H1 (cell line): ENCODE measurements around the gene ADGB. TPM values are rescaled to one million over a fixed set of nuclear protein-coding genes. Genes with fewer than 3 reads are reported as not detected.
A peak's percentile ranks its signal among the peaks of the same experiment; 100 is the strongest.

ENCODE experiments used
- CTCF ChIA-PET: fragments of 300-600 bp; sonication (Branson Sonifier 250); formaldehyde crosslinking; loops from one replicate; lab custom pipeline; 2021; ENCODE audit not compliant: partially characterized antibody; lab: Charles Lee
- POLR2A ChIA-PET: fragments of 300-600 bp; sonication (Branson Sonifier 250); formaldehyde crosslinking; loops from one replicate; lab custom pipeline; 2021; ENCODE audit warnings: inconsistent platforms; ENCODE audit not compliant: partially characterized antibody; lab: Charles Lee
- DNase-seq, 2 experiments: peaks; one replicate each; pipeline versions ENCODE4 v3.0.0 to v3.0.0-alpha.2; 2010 to 2022; ENCODE audit warnings: low spot score in 2 of 2, low read depth in 1 of 2, mixed read lengths in 1 of 2
- FAIRE-seq: peaks from 2 replicates; lab custom pipeline; 2011; peaks lifted over from hg19 to GRCh38; lab: Jason Lieb, UNC
- H2AFZ ChIP-seq: 2 replicates; pipeline ENCODE4 v1.8.1; 2012; ENCODE audit warnings: low read length, inconsistent platforms
- H2AK5ac ChIP-seq: 2 replicates; pipeline ENCODE4 v1.6.1; 2013; ENCODE audit warnings: low read depth, low read length
- H2BK120ac ChIP-seq: replicated peaks from 2 replicates; pipeline ENCODE3; 2013; ENCODE audit warnings: low read depth, low read length, inconsistent platforms
- H2BK12ac ChIP-seq: 2 replicates; pipeline ENCODE4 v1.6.1; 2013; ENCODE audit warnings: low read depth, low read length
- H2BK15ac ChIP-seq: 2 replicates; pipeline ENCODE4 v1.6.1; 2013; ENCODE audit warnings: low read length
- H2BK20ac ChIP-seq: 2 replicates; pipeline ENCODE4 v1.6.1; 2013; ENCODE audit warnings: low read length
- H2BK5ac ChIP-seq: 2 replicates; pipeline ENCODE4 v1.6.1; 2013; ENCODE audit warnings: low read depth, low read length
- H3K14ac ChIP-seq: 2 replicates; pipeline ENCODE4 v1.6.1; 2013; ENCODE audit warnings: inconsistent platforms; ENCODE audit not compliant: insufficient read length
- H3K18ac ChIP-seq: 2 replicates; pipeline ENCODE4 v1.6.1; 2013; ENCODE audit warnings: low read length; ENCODE audit errors: extremely low read depth
- H3K23ac ChIP-seq: 2 replicates; pipeline ENCODE4 v1.6.1; 2013; ENCODE audit warnings: inconsistent platforms; ENCODE audit not compliant: insufficient read length
- H3K23me2 ChIP-seq: 2 replicates; pipeline ENCODE4 v1.6.1; 2013; ENCODE audit warnings: low read depth, low read length
- H3K27ac ChIP-seq: 2 replicates; pipeline ENCODE4 v1.6.1; 2011; ENCODE audit warnings: low read depth, low read length, inconsistent platforms
- H3K27me3 ChIP-seq, 4 experiments: replicated peaks in 1 of 4; 1 replicate in 1 of 4; 2 replicates in 3 of 4; pipeline versions ENCODE4 v1.6.1 to v1.8.1; 2011 to 2013; ENCODE audit warnings: low read length in 3 of 4, mild to moderate bottlenecking in 3 of 4, inconsistent platforms in 2 of 4, mixed read lengths in 2 of 4, moderate library complexity in 1 of 4; ENCODE audit not compliant: control insufficient read depth in 3 of 4, insufficient read depth in 3 of 4; ENCODE audit errors: extremely low read depth in 1 of 4
- H3K36me3 ChIP-seq, 4 experiments: 2 replicates each; pipeline versions ENCODE4 v1.6.1 to v1.8.1; 2011 to 2013; ENCODE audit warnings: mild to moderate bottlenecking in 4 of 4, low read length in 3 of 4, moderate library complexity in 2 of 4, control low read depth in 1 of 4, inconsistent platforms in 1 of 4; ENCODE audit not compliant: insufficient read depth in 4 of 4, control insufficient read depth in 2 of 4
- H3K4ac ChIP-seq: replicated peaks from 2 replicates; pipeline ENCODE3; 2013; ENCODE audit warnings: low read length, low read depth, mixed read lengths, inconsistent platforms; ENCODE audit not compliant: insufficient read length
- H3K4me1 ChIP-seq, 4 experiments: replicated peaks in 1 of 4; 1 replicate in 1 of 4; 2 replicates in 3 of 4; pipeline versions ENCODE4 v1.6.1 to v1.8.1; 2011 to 2013; ENCODE audit warnings: low read length in 3 of 4, inconsistent platforms in 2 of 4, mixed read lengths in 1 of 4; ENCODE audit not compliant: insufficient read depth in 4 of 4, control insufficient read depth in 3 of 4
- H3K4me2 ChIP-seq, 2 experiments: 2 replicates each; pipeline versions ENCODE4 v1.6.1 to v1.8.1; 2011 to 2013; ENCODE audit warnings: low read depth in 2 of 2, low read length in 2 of 2, control low read depth in 1 of 2, inconsistent platforms in 1 of 2, mild to moderate bottlenecking in 1 of 2; ENCODE audit not compliant: insufficient read depth in 1 of 2
- H3K4me3 ChIP-seq, 4 experiments: fragments of 200-600, 300-600 bp in 1 of 4; sonication (generic), shearing (Covaris generic), sonication (Bioruptor Twin) in 1 of 4; 2 replicates each; pipeline versions ENCODE4 v1.5.1 to v1.8.1; 2011 to 2016; ENCODE audit warnings: low read length in 4 of 4, low read depth in 3 of 4, control low read depth in 2 of 4, inconsistent platforms in 2 of 4, mild to moderate bottlenecking in 2 of 4, mixed read lengths in 1 of 4, moderate library complexity in 1 of 4; ENCODE audit not compliant: insufficient read depth in 2 of 4; ENCODE audit errors: extremely low read depth in 1 of 4
- H3K56ac ChIP-seq: replicated peaks from 2 replicates; pipeline ENCODE3; 2013; ENCODE audit warnings: low read depth, mild to moderate bottlenecking, mixed read lengths, low read length, inconsistent platforms; ENCODE audit not compliant: insufficient read length
- H3K79me1 ChIP-seq: 2 replicates; pipeline ENCODE4 v1.6.1; 2013; ENCODE audit warnings: low read depth, low read length, control low read depth
- H3K79me2 ChIP-seq, 2 experiments: 2 replicates each; pipeline versions ENCODE4 v1.6.1 to v1.8.1; 2012 to 2013; ENCODE audit warnings: low read length in 2 of 2, mild to moderate bottlenecking in 2 of 2, inconsistent platforms in 1 of 2; ENCODE audit not compliant: insufficient read depth in 2 of 2, control insufficient read depth in 1 of 2
- H3K9ac ChIP-seq, 4 experiments: replicated peaks in 1 of 4; 1 replicate in 1 of 4; 2 replicates in 3 of 4; pipeline versions ENCODE4 v1.6.1 to v1.8.1; 2011 to 2013; ENCODE audit warnings: low read depth in 3 of 4, low read length in 3 of 4, control low read depth in 2 of 4, mild to moderate bottlenecking in 2 of 4, moderate library complexity in 2 of 4, inconsistent platforms in 1 of 4; ENCODE audit errors: extremely low read depth in 1 of 4
- H3K9me3 ChIP-seq, 2 experiments: 2 replicates each; pipeline versions ENCODE4 v1.6.1 to v1.8.1; 2012 to 2013; ENCODE audit warnings: mild to moderate bottlenecking in 2 of 2, moderate library complexity in 2 of 2, control low read depth in 1 of 2, inconsistent platforms in 1 of 2, low read depth in 1 of 2, low read length in 1 of 2, mixed read lengths in 1 of 2; ENCODE audit not compliant: insufficient read depth in 2 of 2
- H4K20me1 ChIP-seq, 2 experiments: replicated peaks in 1 of 2; 2 replicates each; pipeline versions ENCODE3 to v1.8.1; 2011 to 2013; ENCODE audit warnings: inconsistent platforms in 2 of 2, low read length in 2 of 2, mild to moderate bottlenecking in 1 of 2; ENCODE audit not compliant: insufficient read depth in 2 of 2, control insufficient read depth in 1 of 2
- H4K5ac ChIP-seq: 2 replicates; pipeline ENCODE4 v1.6.1; 2013; ENCODE audit warnings: low read length, low read depth, mixed read lengths, inconsistent platforms; ENCODE audit not compliant: insufficient read length
- H4K8ac ChIP-seq: 2 replicates; pipeline ENCODE4 v1.8.0; 2013; ENCODE audit warnings: mild to moderate bottlenecking, moderate library complexity, low read length, inconsistent platforms; ENCODE audit not compliant: insufficient read depth; ENCODE audit errors: extremely low read depth
- H4K91ac ChIP-seq: replicated peaks from 2 replicates; pipeline ENCODE3; 2013; ENCODE audit warnings: low read length, mixed read lengths, inconsistent platforms; ENCODE audit not compliant: insufficient read length
- BACH1 ChIP-seq: IDR thresholded peaks from 2 replicates; pipeline ENCODE4 v1.6.1; 2012; ENCODE audit warnings: low read length, improper control_type of control experiment
- SP4 ChIP-seq: IDR thresholded peaks from 2 replicates; pipeline ENCODE4 v1.6.1; 2012; ENCODE audit warnings: low read length, inconsistent platforms
- WGBS, 2 experiments: shearing (Covaris generic) in 1 of 2; methylation state at CpG; one replicate each; pipeline versions ENCODE4 v1.1.6 to v1.1.7; 2013 to 2015; ENCODE audit warnings: low lambda C conversion rate in 2 of 2, mixed read lengths in 2 of 2, inconsistent platforms in 1 of 2, low coverage in 1 of 2, missing lambda C conversion rate in 1 of 2; ENCODE audit not compliant: insufficient replicate concordance in 2 of 2, insufficient coverage in 1 of 2, insufficient read length in 1 of 2; ENCODE audit errors: extremely low coverage in 1 of 2, missing lambda C conversion rate in 1 of 2; 5-methylcytosine and 5-hydroxymethylcytosine counted together
- polyA plus RNA-seq, 7 experiments: library from polyadenylated mRNA; depleted of rRNA in 3 of 7; stranded (reverse) in 5 of 7; unstranded in 2 of 7; fragments of >200 nt in 5 of 7; fragments of 200-250 nt in 2 of 7; gene quantifications; 1 replicate in 5 of 7; 2 replicates in 1 of 7; 4 replicates in 1 of 7; pipeline versions ENCODE4 v1.2.1 to v1.2.3, GENCODE V29; 2011 to 2013; ENCODE audit warnings: missing spikeins in 2 of 7, mixed read lengths in 2 of 7
- total RNA-seq: library from RNA; stranded (reverse); fragmentation: NEBNext Ultra II Directional; extraction: Animal tissue kit (Norgen Biotek cat#: 25700); gene quantifications from 2 replicates; pipeline ENCODE4 v1.2.1, GENCODE V29; 2021

The ADGB gene
- total and polyA plus RNA-seq, 2 of the 8 experiments (the other 6 are each of a cell fraction or from before 2014, with no cell fraction given): not detected

DNA sequence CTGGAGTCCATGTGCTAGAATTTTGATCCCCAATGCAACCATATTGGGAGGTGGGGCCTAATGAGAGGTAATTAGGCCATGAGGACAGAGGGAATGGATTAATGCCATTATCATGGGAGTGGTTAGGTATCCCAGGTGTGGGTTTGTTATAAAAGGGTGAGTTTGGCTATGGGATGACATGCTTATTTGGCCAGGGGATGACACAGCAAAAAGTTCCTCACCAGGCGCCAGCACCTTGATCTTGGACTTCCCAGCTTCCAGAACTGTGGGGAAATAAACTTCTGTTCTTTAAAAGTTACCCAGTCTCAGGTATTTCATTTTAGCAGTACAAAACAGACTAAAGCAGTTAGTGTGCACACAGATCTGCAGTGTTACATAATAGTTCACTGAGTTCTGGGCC lies 84.1 kb downstream of the ADGB start:
- H3K9ac ChIP-seq: no peak overlapping the region
- no peak for FAIRE-seq

More for the DNA sequence above, 84.1 kb downstream of the ADGB start:
- no peak overlapping the region for H3K56ac ChIP-seq
- H3K4me2 ChIP-seq: no peak overlapping the region
- H2BK12ac ChIP-seq: no peak overlapping the region
- CTCF ChIA-PET: no interaction called here
- no peak overlapping the region for H2BK120ac ChIP-seq
- no peak overlapping the region for H3K18ac ChIP-seq
- 83% methylated on average over 1 of the region's 1 CpG; no CpG with 5 or more reads in 1 of the 2 experiments for WGBS, 2 experiments
- no peak overlapping the region for H4K5ac ChIP-seq
- no peaks in the 10 kb centered on the region for H3K9me3 ChIP-seq
- H2AK5ac ChIP-seq: no peak overlapping the region
- no peak overlapping the region for H3K27ac ChIP-seq
- no peak overlapping the region for H2BK20ac ChIP-seq
- H3K27me3 ChIP-seq: no peaks in the 10 kb centered on the region
- H4K8ac ChIP-seq: no peak overlapping the region
- H3K79me2 ChIP-seq: no peaks in the 10 kb centered on the region
- H2AFZ ChIP-seq: no peak overlapping the region
- no peaks in the 10 kb centered on the region for H3K23me2 ChIP-seq
- no peak overlapping the region for H4K91ac ChIP-seq
- H2BK15ac ChIP-seq: no peak overlapping the region
- TF ChIP-seq SP4 (no peak), BACH1 (0 out of 2 replicates have a peak, but pooled peaks have one; percentile 37)
- H3K14ac ChIP-seq: no peak overlapping the region
- H3K23ac ChIP-seq: no peak overlapping the region
- no peaks in the 10 kb centered on the region for H4K20me1 ChIP-seq
- no peak for DNase-seq
- no peaks in the 10 kb centered on the region for H3K4me1 ChIP-seq
- POLR2A ChIA-PET: no interaction called here
- H2BK5ac ChIP-seq: no peak overlapping the region
- H3K79me1 ChIP-seq: no peaks in the 10 kb centered on the region
- H3K4me3 ChIP-seq: no peak overlapping the region
- H3K36me3 ChIP-seq: no peaks in the 10 kb centered on the region
- H3K4ac ChIP-seq: no peak overlapping the region
